Muscle layer of colon (tissue), 2 donors: ENCODE results near the gene TASOR.
A peak's percentile ranks its signal among the peaks of the same experiment; 100 is the strongest.
"Not testable (repeated sequence)": the region's sequence is repeated elsewhere in the genome, so short reads cannot be mapped to it uniquely, and the experiment has no call there.

ENCODE experiments used
- H3K27ac ChIP-seq: one replicate; pipeline ENCODE4 v1.7.0; 2013; ENCODE audit warnings: low read depth, mild to moderate bottlenecking, low read length, moderate library complexity
- H3K27me3 ChIP-seq, 2 donors: one replicate each; pipeline ENCODE4 v1.7.0; 2013; ENCODE audit warnings: low read length in 2 of 2, mild to moderate bottlenecking in 2 of 2; ENCODE audit not compliant: insufficient read depth in 2 of 2, control insufficient read depth in 1 of 2
- H3K36me3 ChIP-seq: one replicate; pipeline ENCODE4 v1.7.0; 2013; ENCODE audit warnings: mild to moderate bottlenecking, low read length; ENCODE audit not compliant: insufficient read depth
- H3K4me1 ChIP-seq: one replicate; pipeline ENCODE4 v1.7.0; 2013; ENCODE audit warnings: mild to moderate bottlenecking, low read length; ENCODE audit not compliant: insufficient read depth
- H3K4me3 ChIP-seq, 2 donors: one replicate each; pipeline ENCODE4 v1.7.0; 2013; ENCODE audit warnings: low read length in 2 of 2, low read depth in 1 of 2, mild to moderate bottlenecking in 1 of 2, moderate library complexity in 1 of 2
- H3K9ac ChIP-seq: one replicate; pipeline ENCODE4 v1.7.0; 2013; ENCODE audit warnings: low read length
- H3K9me3 ChIP-seq: one replicate; pipeline ENCODE4 v1.7.0; 2013; ENCODE audit warnings: mild to moderate bottlenecking, low read length
- donor health status: abdominal sarcoma.
- donor health status: Adenocarcinoma of cecum.

TASOR gene, protein sequence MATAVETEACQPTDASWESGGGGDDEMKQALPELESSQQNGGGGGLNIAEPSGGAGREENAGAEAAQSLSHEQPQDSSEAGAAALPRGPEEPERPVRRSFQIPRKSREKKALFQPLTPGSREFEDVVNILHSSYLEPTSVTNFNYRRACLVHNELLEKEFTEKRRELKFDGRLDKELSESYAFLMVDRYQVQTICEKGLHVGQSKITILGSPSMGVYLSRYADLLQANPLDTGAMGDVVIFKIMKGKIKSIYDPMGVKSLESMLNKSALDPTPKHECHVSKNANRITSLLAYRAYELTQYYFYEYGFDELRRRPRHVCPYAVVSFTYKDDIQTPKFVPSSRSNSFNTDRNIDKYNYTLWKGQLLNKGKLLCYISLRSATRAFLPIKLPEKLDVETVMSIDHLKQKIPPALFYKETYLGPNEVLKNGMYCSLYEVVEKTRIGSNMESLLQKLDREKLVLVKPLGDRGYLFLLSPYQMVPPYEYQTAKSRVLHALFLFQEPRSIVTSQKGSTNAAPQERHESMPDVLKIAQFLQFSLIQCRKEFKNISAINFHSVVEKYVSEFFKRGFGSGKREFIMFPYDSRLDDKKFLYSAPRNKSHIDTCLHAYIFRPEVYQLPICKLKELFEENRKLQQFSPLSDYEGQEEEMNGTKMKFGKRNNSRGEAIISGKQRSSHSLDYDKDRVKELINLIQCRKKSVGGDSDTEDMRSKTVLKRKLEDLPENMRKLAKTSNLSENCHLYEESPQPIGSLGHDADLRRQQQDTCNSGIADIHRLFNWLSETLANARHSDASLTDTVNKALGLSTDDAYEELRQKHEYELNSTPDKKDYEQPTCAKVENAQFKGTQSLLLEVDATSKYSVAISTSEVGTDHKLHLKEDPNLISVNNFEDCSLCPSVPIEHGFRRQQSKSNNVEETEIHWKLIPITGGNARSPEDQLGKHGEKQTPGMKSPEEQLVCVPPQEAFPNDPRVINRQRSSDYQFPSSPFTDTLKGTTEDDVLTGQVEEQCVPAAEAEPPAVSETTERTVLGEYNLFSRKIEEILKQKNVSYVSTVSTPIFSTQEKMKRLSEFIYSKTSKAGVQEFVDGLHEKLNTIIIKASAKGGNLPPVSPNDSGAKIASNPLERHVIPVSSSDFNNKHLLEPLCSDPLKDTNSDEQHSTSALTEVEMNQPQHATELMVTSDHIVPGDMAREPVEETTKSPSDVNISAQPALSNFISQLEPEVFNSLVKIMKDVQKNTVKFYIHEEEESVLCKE (N-terminal part only)

DNA sequence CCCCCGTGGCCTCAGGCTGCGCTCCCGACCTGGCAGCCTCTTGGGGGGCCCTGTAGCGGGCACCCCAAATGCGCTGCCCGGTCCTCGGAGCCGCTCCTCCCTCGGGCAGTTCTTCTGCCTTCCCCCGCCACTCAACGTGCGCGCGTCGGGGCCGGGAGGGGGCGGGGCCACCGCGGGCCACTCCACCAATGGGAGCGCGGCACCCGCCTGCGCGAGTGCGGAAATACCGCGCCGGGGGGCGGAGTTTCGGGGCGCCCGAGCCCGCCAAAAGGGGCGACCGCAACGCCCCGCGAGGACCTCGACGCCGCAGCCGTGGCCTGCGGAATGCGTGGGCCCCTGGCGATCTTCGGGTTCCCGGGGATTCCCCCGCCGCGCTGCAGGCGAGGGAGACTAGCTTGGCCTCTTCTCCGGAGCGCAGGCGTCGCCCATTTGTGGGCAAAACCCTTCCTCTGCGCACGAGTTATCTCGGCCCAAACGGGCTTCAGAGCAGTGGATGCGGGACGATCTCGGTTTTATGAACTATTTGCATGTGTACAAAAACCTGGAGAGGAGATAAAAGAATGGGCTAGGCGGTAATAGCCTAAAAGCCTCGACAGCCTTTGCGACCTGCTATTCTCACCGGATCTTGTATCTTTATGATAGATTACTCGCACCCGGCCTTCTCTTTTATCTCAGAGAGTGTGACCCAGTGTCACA is at the start of gene TASOR:
Gene TASOR, minus strand, starts transcription at position 144 of the 696 bp plus-strand sequence. CDS start 259 bp downstream, outside the sequence.
- Histone ChIP-seq H3K27me3 (no peaks in the 10 kb centered on the region), H3K9ac (peak within 1 kb of the TSS; percentile 78), H3K4me1 (peaks cover 25% of the 10 kb centered on the region), H3K27ac (peak within 1 kb of the TSS; percentile 95), H3K4me3 (peak within 1 kb of the TSS; percentile 71 to 79), H3K9me3 (no peaks in the 10 kb centered on the region), H3K36me3 (no peaks in the 10 kb centered on the region)

- Histone ChIP-seq H3K27ac (no peak overlapping the region), H3K27me3 (no peaks in the 10 kb centered on the region), H3K4me1 (no peaks in the 10 kb centered on the region), H3K4me3 (no peak overlapping the region), H3K9ac (no peak overlapping the region), H3K36me3 (peaks cover 47% of the 10 kb centered on the region), H3K9me3 (no peaks in the 10 kb centered on the region)
Observed at GRCh38 chr3:56732109-56732508, 49.0 kb upstream of the TASOR start.

GRCh38 chr3:56725175-56725574 is 42.1 kb upstream of the TASOR start:
- no peaks in the 10 kb centered on the region for H3K4me1 ChIP-seq
- H3K27me3 ChIP-seq, result no peaks in the 10 kb centered on the region
- H3K27ac ChIP-seq, result no peak overlapping the region
- H3K9me3 ChIP-seq, result no peaks in the 10 kb centered on the region
- H3K4me3 ChIP-seq, result no peak overlapping the region
- no peak overlapping the region for H3K9ac ChIP-seq
- H3K36me3 ChIP-seq, result peaks cover 30% of the 10 kb centered on the region

DNA sequence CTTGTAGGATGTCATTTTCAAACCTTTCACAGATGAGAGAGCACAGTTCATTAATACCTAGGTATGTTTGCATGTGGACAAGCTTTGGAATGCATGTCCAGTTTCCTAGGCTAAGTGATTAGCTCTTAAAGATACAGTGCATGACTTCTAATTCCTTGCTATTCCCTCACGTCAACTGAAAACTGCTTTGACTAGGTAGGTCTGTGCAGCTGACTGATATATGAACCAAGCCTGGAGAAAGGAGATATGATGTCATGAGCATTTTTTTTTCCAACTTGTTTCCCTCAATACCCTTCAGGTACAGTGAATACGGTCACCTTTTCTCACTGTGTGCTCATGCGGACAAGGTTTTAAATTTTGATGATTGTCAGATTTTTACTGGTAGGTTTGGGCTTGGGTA is 41.6 kb upstream of the TASOR start:
- no peaks in the 10 kb centered on the region for H3K9me3 ChIP-seq
- no peaks in the 10 kb centered on the region for H3K4me1 ChIP-seq

DNA sequence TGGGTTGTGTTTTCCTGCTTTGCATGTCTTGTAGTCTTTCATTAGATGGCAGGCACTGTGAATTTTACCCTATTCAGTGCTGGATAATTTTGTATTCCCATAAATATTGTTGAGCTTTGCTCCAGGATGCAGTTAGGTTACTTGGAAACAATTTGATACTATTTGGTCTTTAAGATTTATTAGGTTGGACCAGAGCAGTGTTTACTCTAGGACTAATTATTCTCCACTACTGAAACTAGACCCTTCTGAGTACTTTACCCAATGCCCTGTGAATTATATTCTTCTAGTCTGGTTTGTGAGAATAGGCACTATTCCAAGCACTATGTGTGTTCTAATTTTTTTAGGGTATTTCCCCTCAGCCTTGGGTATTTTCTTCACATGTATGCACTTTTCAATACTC is 37.8 kb upstream of the TASOR start:
- Histone ChIP-seq H3K9ac (no peak overlapping the region), H3K36me3 (no peaks in the 10 kb centered on the region), H3K27me3 (no peaks in the 10 kb centered on the region), H3K4me1 (no peaks in the 10 kb centered on the region), H3K27ac (no peak overlapping the region), H3K4me3 (no peak overlapping the region), H3K9me3 (no peaks in the 10 kb centered on the region)

More for the DNA sequence above, 41.6 kb upstream of the TASOR start:
- Histone ChIP-seq H3K36me3 (peaks cover 29% of the 10 kb centered on the region), H3K4me3 (no peak overlapping the region), H3K27ac (no peak overlapping the region), H3K9ac (no peak overlapping the region), H3K27me3 (no peaks in the 10 kb centered on the region)

DNA sequence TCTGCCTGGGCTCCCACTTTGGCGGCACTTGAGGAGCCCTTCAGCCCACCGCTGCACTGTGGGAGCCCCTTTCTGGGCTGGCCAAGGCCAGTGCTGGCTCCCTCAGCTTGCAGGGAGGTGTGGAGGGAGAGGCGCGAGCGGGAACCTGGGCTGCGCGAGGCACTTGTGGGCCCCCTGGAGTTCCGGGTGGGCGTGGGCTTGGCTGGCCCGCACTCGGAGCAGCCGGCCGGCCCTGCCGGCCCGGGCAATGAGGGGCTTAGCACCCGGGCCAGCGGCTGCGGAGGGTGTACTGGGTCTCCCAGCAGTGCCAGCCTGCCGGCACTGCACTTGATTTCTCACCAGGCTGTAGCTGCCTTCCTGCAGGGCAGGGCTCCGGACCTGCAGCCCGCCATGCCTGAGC is 35.7 kb upstream of the TASOR start:
- H3K27me3 ChIP-seq, H3K9ac ChIP-seq, H3K4me3 ChIP-seq, H3K27ac ChIP-seq, H3K9me3 ChIP-seq, H3K4me1 ChIP-seq, H3K36me3 ChIP-seq: not testable (repeated sequence)

- no peaks in the 10 kb centered on the region for H3K4me1 ChIP-seq
- H3K36me3 ChIP-seq, result no peaks in the 10 kb centered on the region
- H3K4me3 ChIP-seq, result no peak overlapping the region
- no peaks in the 10 kb centered on the region for H3K9me3 ChIP-seq
- no peak overlapping the region for H3K27ac ChIP-seq
- H3K9ac ChIP-seq, result no peak overlapping the region
- H3K27me3 ChIP-seq, result no peaks in the 10 kb centered on the region
Observed at GRCh38 chr3:56711344-56711743, 28.3 kb upstream of the TASOR start.

DNA sequence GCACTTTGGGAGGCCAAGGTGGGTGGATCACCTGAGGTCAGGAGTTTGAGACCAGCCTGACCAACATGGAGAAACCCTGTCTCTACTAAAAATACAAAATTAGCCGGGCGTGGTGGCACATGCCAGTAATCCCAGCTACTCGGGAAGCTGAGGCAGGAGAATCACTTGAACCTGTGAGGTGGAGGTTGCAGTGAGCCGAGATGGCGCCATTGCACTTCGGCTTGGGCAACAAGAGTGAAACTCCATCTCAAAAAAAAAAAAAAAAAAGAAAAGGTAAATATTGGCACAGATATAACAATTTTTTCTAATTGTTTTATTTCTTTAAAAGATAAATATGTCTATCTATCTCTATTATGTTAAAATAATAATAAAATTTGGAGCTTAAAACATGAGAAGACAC is 24.3 kb upstream of the TASOR start:
- H3K27me3 ChIP-seq, H3K4me3 ChIP-seq, H3K27ac ChIP-seq, H3K9me3 ChIP-seq, H3K36me3 ChIP-seq, H3K9ac ChIP-seq, H3K4me1 ChIP-seq: not testable (repeated sequence)

DNA sequence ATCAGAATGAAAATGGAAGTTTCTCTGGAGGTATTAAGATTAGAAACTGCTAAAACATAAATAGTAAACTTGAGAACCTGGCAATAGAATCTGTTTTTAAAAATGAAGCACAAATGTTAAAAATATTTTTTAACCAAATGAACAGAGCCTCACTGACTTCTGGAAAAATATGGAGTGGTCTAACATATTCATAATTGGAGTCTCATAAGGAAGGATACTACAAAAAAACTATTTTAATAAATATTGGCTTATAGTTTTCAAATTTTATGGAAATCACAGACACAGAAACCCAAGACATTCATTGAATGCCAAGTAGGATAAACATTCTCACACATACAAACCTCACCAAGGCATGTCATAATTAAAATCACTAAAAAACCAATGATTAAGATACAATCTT is 23.6 kb upstream of the TASOR start:
- Histone ChIP-seq H3K9ac (no peak overlapping the region), H3K4me1 (peaks cover 4% of the 10 kb centered on the region), H3K27ac (no peak overlapping the region), H3K9me3 (no peaks in the 10 kb centered on the region), H3K36me3 (no peaks in the 10 kb centered on the region), H3K27me3 (no peaks in the 10 kb centered on the region), H3K4me3 (no peak overlapping the region)

GRCh38 chr3:56704706-56705105 is 21.6 kb upstream of the TASOR start:
- Histone ChIP-seq H3K4me3 (no peak overlapping the region), H3K36me3 (no peaks in the 10 kb centered on the region), H3K27ac (no peak overlapping the region), H3K4me1 (peaks cover 4% of the 10 kb centered on the region), H3K27me3 (no peaks in the 10 kb centered on the region), H3K9ac (no peak overlapping the region), H3K9me3 (no peaks in the 10 kb centered on the region)
